Neural cell (in vitro differentiated cells): ENCODE results near the gene BAG1. TPM values are rescaled to one million over a fixed set of nuclear protein-coding genes. Genes with fewer than 3 reads are reported as not detected.

Source experiments
- H2AFZ ChIP-seq: fragments of 200-600, 300-800 bp; sonication (generic), shearing (Covaris generic); 2 replicates; pipeline ENCODE4 v1.6.0; 2014; ENCODE audit warnings: low read depth, mild to moderate bottlenecking, antibody characterized with exemption, low read length, moderate library complexity
- H3F3A ChIP-seq: fragments of 200-600 bp; shearing (Covaris generic); 2 replicates; pipeline ENCODE4 v1.6.1; 2016; ENCODE audit warnings: mild to moderate bottlenecking, moderate library complexity, mixed read lengths, antibody characterized with exemption, low read length; ENCODE audit not compliant: insufficient read depth, poor library complexity, severe bottlenecking
- H3K27ac ChIP-seq: fragments of 200-600, 300-800 bp; sonication (generic), shearing (Covaris generic); 2 replicates; pipeline ENCODE4 v1.5.1; 2014; ENCODE audit warnings: mild to moderate bottlenecking, low read length, moderate library complexity
- H3K27me3 ChIP-seq: fragments of 300-800, 200-600 bp; sonication (generic), shearing (Covaris generic); 2 replicates; pipeline ENCODE4 v1.6.0; 2014; ENCODE audit warnings: mild to moderate bottlenecking, low read depth, low read length, moderate library complexity; ENCODE audit not compliant: insufficient read depth
- H3K36me3 ChIP-seq: fragments of 300-800, 200-600 bp; sonication (generic), shearing (Covaris generic); 2 replicates; pipeline ENCODE4 v1.5.1; 2014; ENCODE audit warnings: mild to moderate bottlenecking, antibody characterized with exemption, low read length, moderate library complexity; ENCODE audit not compliant: insufficient read depth
- H3K4me2 ChIP-seq: fragments of 300-800, 200-600 bp; sonication (generic), shearing (Covaris generic); 2 replicates; pipeline ENCODE4 v1.6.0; 2014; ENCODE audit warnings: mild to moderate bottlenecking, low read length
- H3K4me3 ChIP-seq: fragments of 300-800, 200-600 bp; sonication (generic), shearing (Covaris generic); 2 replicates; pipeline ENCODE4 v1.5.1; 2014; ENCODE audit warnings: mild to moderate bottlenecking, low read length, moderate library complexity
- H3K79me2 ChIP-seq: fragments of 200-600 bp; shearing (Covaris generic); replicated peaks from 2 replicates; pipeline ENCODE4 v1.6.0; 2014; ENCODE audit warnings: mild to moderate bottlenecking, low read length, moderate library complexity; ENCODE audit not compliant: insufficient read depth
- H3K9ac ChIP-seq: fragments of 300-800, 200-600 bp; sonication (generic), shearing (Covaris generic); 2 replicates; pipeline ENCODE4 v1.6.1; 2016; ENCODE audit warnings: mild to moderate bottlenecking, low read length, mixed read lengths
- H3K9me2 ChIP-seq: fragments of 200-600 bp; shearing (Covaris generic); 2 replicates; pipeline ENCODE4 v1.6.1; 2016; ENCODE audit warnings: mild to moderate bottlenecking, low read length, mixed read lengths; ENCODE audit not compliant: insufficient read depth
- H3K9me3 ChIP-seq: fragments of 200-600, 300-800 bp; sonication (generic), shearing (Covaris generic); 2 replicates; pipeline ENCODE4 v1.6.1; 2016; ENCODE audit warnings: mild to moderate bottlenecking, mixed run types, low read length, moderate library complexity, mixed read lengths
- H4K20me1 ChIP-seq: fragments of 200-600 bp; shearing (Covaris generic); 2 replicates; pipeline ENCODE4 v1.6.1; 2016; ENCODE audit warnings: mild to moderate bottlenecking, mixed run types; ENCODE audit not compliant: insufficient read depth
- EP300 ChIP-seq: fragments of 450-650 bp; conservative IDR thresholded peaks from 2 replicates; pipeline ENCODE4 v1.6.1; 2014; ENCODE audit warnings: antibody characterized with exemption, mild to moderate bottlenecking, moderate library complexity; ENCODE audit not compliant: poor library complexity, severe bottlenecking
- EZH2 ChIP-seq: fragments of 200-600, 300-800 bp; shearing (Covaris generic), sonication (generic); IDR thresholded peaks from 2 replicates; pipeline ENCODE4 v1.6.1; 2014; ENCODE audit warnings: antibody characterized with exemption, low read length, borderline replicate concordance, mild to moderate bottlenecking; ENCODE audit not compliant: insufficient read depth, poor library complexity, severe bottlenecking
- MXI1 ChIP-seq: fragments of 450-650 bp; conservative IDR thresholded peaks from 2 replicates; pipeline ENCODE4 v1.6.1; 2014; ENCODE audit warnings: antibody characterized with exemption, mild to moderate bottlenecking; ENCODE audit not compliant: poor library complexity, severe bottlenecking
- POLR2AphosphoS5 ChIP-seq: IDR thresholded peaks from 2 replicates; pipeline ENCODE4 v1.6.1; 2012
- RAD21 ChIP-seq: fragments of 450-650 bp; conservative IDR thresholded peaks from 2 replicates; pipeline ENCODE4 v1.6.1; 2014; ENCODE audit warnings: antibody characterized with exemption, mild to moderate bottlenecking, moderate library complexity
- SMC3 ChIP-seq: fragments of 450-650 bp; conservative IDR thresholded peaks from 2 replicates; pipeline ENCODE4 v1.6.1; 2014; ENCODE audit warnings: antibody characterized with exemption, mild to moderate bottlenecking, moderate library complexity; ENCODE audit not compliant: poor library complexity
- TAF1 ChIP-seq: IDR thresholded peaks from 2 replicates; pipeline ENCODE4 v1.6.1; 2012; ENCODE audit warnings: low read depth
- polyA plus RNA-seq: library from polyadenylated mRNA; depleted of rRNA; stranded (reverse); fragments of >200 nt; gene quantifications from 2 replicates; pipeline ENCODE4 v1.2.3, GENCODE V29; 2014
- TF ChIP-seq, protein P1 (sequence below): IDR thresholded peaks from 2 replicates; pipeline ENCODE4 v1.6.1; 2012; ENCODE audit warnings: borderline replicate concordance
- TF ChIP-seq, protein P2 (sequence below): fragments of 450-650 bp; IDR thresholded peaks from 2 replicates; pipeline ENCODE4 v1.5.1; 2014; ENCODE audit warnings: antibody characterized with exemption, mild to moderate bottlenecking, moderate library complexity; ENCODE audit not compliant: poor library complexity, severe bottlenecking

BAG1 gene
- polyA plus RNA-seq, 1 donor from 2014 or later = 94.9 TPM

DNA sequence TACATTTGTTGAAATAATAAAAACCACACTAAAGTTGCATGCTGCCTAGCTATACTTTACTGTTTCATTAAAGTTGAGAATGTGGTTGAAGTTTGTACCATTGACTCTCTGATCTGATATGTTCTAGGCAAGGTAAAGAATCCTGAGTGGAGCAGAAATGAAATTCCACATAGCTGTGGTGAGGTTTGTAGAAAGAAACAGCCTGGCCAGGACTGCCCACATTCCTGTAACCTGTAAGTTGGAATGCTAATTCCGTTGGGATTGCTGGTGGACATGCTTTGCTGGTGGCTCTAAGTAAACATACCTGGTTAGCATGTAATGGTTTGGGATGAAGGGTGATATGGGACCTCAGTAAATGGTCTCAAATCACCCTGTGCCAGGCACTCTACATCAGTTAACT, 42.6 kb upstream of the BAG1 start:
- Histone ChIP-seq H2AFZ (no peak overlapping the region), H3K4me3 (no peak overlapping the region), H3K9me2 (no peaks in the 10 kb centered on the region), H3K27me3 (no peaks in the 10 kb centered on the region), H4K20me1 (no peaks in the 10 kb centered on the region), H3K36me3 (peaks cover 9% of the 10 kb centered on the region), H3K4me2 (no peak overlapping the region), H3K9me3 (no peaks in the 10 kb centered on the region), H3K27ac (no peak overlapping the region), H3K79me2 (no peaks in the 10 kb centered on the region), H3F3A (no peaks in the 10 kb centered on the region), H3K9ac (no peak overlapping the region)
- TF ChIP-seq TAF1 (no peak), SMC3 (no peak), EP300 (no peak), EZH2 (no peak), MXI1 (no peak), POLR2AphosphoS5 (no peak), RAD21 (no peak)
- TF ChIP-seq, protein P1, sequence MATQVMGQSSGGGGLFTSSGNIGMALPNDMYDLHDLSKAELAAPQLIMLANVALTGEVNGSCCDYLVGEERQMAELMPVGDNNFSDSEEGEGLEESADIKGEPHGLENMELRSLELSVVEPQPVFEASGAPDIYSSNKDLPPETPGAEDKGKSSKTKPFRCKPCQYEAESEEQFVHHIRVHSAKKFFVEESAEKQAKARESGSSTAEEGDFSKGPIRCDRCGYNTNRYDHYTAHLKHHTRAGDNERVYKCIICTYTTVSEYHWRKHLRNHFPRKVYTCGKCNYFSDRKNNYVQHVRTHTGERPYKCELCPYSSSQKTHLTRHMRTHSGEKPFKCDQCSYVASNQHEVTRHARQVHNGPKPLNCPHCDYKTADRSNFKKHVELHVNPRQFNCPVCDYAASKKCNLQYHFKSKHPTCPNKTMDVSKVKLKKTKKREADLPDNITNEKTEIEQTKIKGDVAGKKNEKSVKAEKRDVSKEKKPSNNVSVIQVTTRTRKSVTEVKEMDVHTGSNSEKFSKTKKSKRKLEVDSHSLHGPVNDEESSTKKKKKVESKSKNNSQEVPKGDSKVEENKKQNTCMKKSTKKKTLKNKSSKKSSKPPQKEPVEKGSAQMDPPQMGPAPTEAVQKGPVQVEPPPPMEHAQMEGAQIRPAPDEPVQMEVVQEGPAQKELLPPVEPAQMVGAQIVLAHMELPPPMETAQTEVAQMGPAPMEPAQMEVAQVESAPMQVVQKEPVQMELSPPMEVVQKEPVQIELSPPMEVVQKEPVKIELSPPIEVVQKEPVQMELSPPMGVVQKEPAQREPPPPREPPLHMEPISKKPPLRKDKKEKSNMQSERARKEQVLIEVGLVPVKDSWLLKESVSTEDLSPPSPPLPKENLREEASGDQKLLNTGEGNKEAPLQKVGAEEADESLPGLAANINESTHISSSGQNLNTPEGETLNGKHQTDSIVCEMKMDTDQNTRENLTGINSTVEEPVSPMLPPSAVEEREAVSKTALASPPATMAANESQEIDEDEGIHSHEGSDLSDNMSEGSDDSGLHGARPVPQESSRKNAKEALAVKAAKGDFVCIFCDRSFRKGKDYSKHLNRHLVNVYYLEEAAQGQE = no peak
- TF ChIP-seq, protein P2, sequence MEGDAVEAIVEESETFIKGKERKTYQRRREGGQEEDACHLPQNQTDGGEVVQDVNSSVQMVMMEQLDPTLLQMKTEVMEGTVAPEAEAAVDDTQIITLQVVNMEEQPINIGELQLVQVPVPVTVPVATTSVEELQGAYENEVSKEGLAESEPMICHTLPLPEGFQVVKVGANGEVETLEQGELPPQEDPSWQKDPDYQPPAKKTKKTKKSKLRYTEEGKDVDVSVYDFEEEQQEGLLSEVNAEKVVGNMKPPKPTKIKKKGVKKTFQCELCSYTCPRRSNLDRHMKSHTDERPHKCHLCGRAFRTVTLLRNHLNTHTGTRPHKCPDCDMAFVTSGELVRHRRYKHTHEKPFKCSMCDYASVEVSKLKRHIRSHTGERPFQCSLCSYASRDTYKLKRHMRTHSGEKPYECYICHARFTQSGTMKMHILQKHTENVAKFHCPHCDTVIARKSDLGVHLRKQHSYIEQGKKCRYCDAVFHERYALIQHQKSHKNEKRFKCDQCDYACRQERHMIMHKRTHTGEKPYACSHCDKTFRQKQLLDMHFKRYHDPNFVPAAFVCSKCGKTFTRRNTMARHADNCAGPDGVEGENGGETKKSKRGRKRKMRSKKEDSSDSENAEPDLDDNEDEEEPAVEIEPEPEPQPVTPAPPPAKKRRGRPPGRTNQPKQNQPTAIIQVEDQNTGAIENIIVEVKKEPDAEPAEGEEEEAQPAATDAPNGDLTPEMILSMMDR = no peak

DNA sequence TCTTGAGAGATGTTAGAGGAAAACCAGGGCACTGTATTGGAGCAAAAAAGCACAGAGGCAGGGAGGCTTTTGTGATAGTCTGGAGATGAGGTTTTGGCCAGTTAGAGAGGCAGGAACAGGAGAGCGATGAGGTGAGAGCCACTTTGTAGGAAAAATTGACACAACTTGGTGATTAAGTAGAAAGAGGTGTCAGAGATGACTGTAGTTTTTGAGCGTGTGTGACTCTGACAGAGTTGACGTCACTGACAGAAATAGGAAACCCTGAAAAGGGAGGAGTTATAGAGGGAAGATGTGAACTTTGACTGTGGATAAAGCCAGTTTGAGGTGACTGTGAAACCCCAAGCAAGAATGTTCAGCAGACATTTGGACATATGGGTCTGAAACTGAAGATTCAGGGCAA, 41.5 kb upstream of the BAG1 start:
- Histone ChIP-seq H3K4me2 (no peak overlapping the region), H3F3A (no peaks in the 10 kb centered on the region), H3K9me3 (no peaks in the 10 kb centered on the region), H4K20me1 (no peaks in the 10 kb centered on the region), H3K9me2 (no peaks in the 10 kb centered on the region), H3K36me3 (peaks cover 9% of the 10 kb centered on the region), H2AFZ (no peak overlapping the region), H3K4me3 (no peak overlapping the region), H3K27ac (no peak overlapping the region), H3K9ac (no peak overlapping the region), H3K27me3 (no peaks in the 10 kb centered on the region), H3K79me2 (no peaks in the 10 kb centered on the region)
- TF ChIP-seq EZH2 (no peak), SMC3 (no peak), RAD21 (no peak), EP300 (no peak), MXI1 (no peak), TAF1 (no peak), POLR2AphosphoS5 (no peak)
- TF ChIP-seq, protein P2 = no peak
- TF ChIP-seq, protein P1 = no peak
